Stomach (tissue), 9 donors: Measurements from ENCODE around the gene TMEM203. TPM values are rescaled to one million over a fixed set of nuclear protein-coding genes. Genes with fewer than 3 reads are reported as not detected.

ENCODE experiments used
- DNase-seq, 2 donors: peaks; one replicate each; pipeline versions ENCODE4 v3.0.0 to v3.0.0-alpha.2; 2013 to 2019
- H3K27ac ChIP-seq, 5 donors: fragments of 200-600 bp in 4 of 5; sonication (generic) in 4 of 5; one replicate each; pipeline ENCODE4 v1.5.1; 2013 to 2019; ENCODE audit warnings: mild to moderate bottlenecking in 1 of 5, moderate library complexity in 1 of 5
- H3K27me3 ChIP-seq, 3 donors: fragments of 200-600 bp; sonication (generic); one replicate each; pipeline ENCODE4 v1.5.1; 2017 to 2019; ENCODE audit warnings: mixed run types in 1 of 3
- H3K36me3 ChIP-seq, 4 donors: fragments of 200-600 bp; sonication (generic); 1 replicate in 3 of 4; 2 replicates in 1 of 4; pipeline ENCODE4 v1.5.1; 2016 to 2019
- H3K4me1 ChIP-seq, 4 donors: fragments of 200-600 bp; sonication (generic); one replicate each; pipeline ENCODE4 v1.5.1; 2016 to 2019
- H3K4me3 ChIP-seq, 4 donors: fragments of 200-600 bp; sonication (generic) in 3 of 4; one replicate each; pipeline ENCODE4 v1.5.1; 2016 to 2019; ENCODE audit warnings: mild to moderate bottlenecking in 1 of 4
- H3K9me3 ChIP-seq, 4 donors: fragments of 200-600 bp; sonication (generic); one replicate each; pipeline ENCODE4 v1.5.1; 2016 to 2019
- EP300 ChIP-seq: sonication (generic); formaldehyde crosslinking; IDR thresholded peaks from one replicate; pipeline ENCODE4 v1.6.1; 2017; ENCODE audit warnings: antibody characterized with exemption
- POLR2A ChIP-seq, 4 donors: fragments of 450-650 bp; IDR thresholded peaks; one replicate each; pipeline ENCODE4 v1.6.1; 2016; ENCODE audit warnings: antibody characterized with exemption in 4 of 4, control low read depth in 2 of 4, mild to moderate bottlenecking in 1 of 4, moderate library complexity in 1 of 4
- POLR2AphosphoS5 ChIP-seq, 3 donors: sonication (generic); formaldehyde crosslinking; IDR thresholded peaks; one replicate each; pipeline ENCODE4 v1.6.1; 2016; ENCODE audit warnings: antibody characterized with exemption in 3 of 3
- WGBS, 5 donors: extraction: QIAGEN DNeasy Blood & Tissue Kit in 3 of 5; methylation state at CpG; one replicate each; pipeline versions ENCODE4 v1.1.5 to v1.1.7; 2013 to 2018; 5-methylcytosine and 5-hydroxymethylcytosine counted together
- intact Hi-C: fragments of 100-400 bp; cut with DNase I; formaldehyde crosslinking; loops from one replicate; pipeline ENCODE4 v1.15.1; 2023; ENCODE audit warnings: low total_unique reads
- polyA plus RNA-seq, 3 donors: library from polyadenylated mRNA; stranded (reverse); fragments of 200-250 nt; gene quantifications; one replicate each; pipeline ENCODE4 v1.2.3, GENCODE V29; 2013
- total RNA-seq, 5 donors: library from RNA; depleted of rRNA; stranded (reverse); fragments of >200 nt; gene quantifications; one replicate each; pipeline versions ENCODE4 v1.1.0 to v1.2.3, GENCODE V29; 2014 to 2016
- TF ChIP-seq, protein P1 (sequence below), 7 experiments: fragments of 450-650 bp in 4 of 7; fragments of 200-600 bp in 3 of 7; sonication (generic) in 3 of 7; IDR thresholded peaks; one replicate each; pipeline ENCODE4 v1.5.1; 2016 to 2019; ENCODE audit warnings: antibody characterized with exemption in 7 of 7, control low read depth in 2 of 7, mild to moderate bottlenecking in 1 of 7
- donor health status: healthy with polysubstance abuse.
- donor health status: Bipolar disorder and iron deficiency.
- donor health status: healthy.

Gene TMEM203
- total and polyA plus RNA-seq, 8 donors, result 20.6 to 37.0 (median 29.4) TPM

DNA sequence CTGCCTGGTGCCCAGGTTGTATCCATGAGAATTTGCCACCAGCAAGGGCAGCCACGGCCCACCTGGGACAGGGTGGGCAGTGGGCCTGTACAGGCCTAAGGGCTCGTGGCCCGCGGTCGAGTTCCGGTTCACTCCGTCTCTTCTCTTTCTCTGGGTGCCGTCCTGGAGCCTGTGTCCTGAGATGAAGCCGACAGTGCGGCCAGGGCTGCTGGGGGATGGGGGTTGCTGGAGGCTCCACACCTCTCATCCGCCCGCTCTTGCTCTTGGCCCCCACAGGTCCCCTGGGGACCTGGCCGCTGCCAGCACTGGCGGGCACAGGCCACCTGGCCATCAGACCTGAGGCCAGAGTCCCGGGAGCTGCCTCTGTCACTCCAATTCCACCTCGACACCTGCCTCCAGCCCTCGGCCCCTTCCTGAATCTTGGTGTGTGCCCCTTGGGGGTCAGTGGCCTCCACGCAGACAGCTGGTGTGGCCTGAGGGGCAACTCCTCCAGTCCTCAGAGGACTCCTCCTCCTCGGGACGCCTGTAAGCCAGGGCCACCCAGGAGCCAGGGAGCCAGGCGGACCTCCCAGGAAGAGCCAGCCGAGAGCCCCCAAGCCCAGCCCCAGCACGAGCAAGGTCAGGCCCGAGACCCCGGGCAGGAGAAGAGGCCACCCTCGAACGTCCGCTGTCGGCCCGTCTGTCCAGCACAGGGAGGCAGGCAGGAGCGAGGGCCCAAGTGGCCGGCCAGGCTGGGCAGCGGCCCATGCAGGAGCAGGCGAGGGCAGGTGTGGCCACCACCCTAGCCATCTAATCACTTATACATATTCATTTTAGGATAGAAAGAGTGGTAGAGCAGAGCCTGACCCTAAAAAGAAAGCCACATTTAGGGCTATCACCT is 40.8 kb downstream of the TMEM203 start:
- 74 to 83% (median 80%) methylated on average over 18 to 34 of the region's 34 CpGs for WGBS, 5 donors
- no peak overlapping the region for H3K27ac ChIP-seq
- H3K4me3 ChIP-seq, result no peak overlapping the region
- intact Hi-C loops, result no loop called here
- peaks cover 45 to 100% (median 100%) of the 10 kb centered on the region in 3 donors for H3K27me3 ChIP-seq
- H3K36me3 ChIP-seq, result no peaks in the 10 kb centered on the region
- TF ChIP-seq POLR2AphosphoS5 (IDR thresholded peaks at IDR 0.05) (no peak), EP300 (no peak), POLR2A (IDR thresholded peaks at IDR 0.05) (no peak)
- TF ChIP-seq, protein P1, sequence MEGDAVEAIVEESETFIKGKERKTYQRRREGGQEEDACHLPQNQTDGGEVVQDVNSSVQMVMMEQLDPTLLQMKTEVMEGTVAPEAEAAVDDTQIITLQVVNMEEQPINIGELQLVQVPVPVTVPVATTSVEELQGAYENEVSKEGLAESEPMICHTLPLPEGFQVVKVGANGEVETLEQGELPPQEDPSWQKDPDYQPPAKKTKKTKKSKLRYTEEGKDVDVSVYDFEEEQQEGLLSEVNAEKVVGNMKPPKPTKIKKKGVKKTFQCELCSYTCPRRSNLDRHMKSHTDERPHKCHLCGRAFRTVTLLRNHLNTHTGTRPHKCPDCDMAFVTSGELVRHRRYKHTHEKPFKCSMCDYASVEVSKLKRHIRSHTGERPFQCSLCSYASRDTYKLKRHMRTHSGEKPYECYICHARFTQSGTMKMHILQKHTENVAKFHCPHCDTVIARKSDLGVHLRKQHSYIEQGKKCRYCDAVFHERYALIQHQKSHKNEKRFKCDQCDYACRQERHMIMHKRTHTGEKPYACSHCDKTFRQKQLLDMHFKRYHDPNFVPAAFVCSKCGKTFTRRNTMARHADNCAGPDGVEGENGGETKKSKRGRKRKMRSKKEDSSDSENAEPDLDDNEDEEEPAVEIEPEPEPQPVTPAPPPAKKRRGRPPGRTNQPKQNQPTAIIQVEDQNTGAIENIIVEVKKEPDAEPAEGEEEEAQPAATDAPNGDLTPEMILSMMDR (IDR thresholded peaks at IDR 0.05), result no peak
- H3K4me1 ChIP-seq, result peaks cover 45 to 57% (median 57%) of the 10 kb centered on the region in 4 donors
- H3K9me3 ChIP-seq, result no peaks in the 10 kb centered on the region
- no peak for DNase-seq

- H3K27ac ChIP-seq, result no peak overlapping the region
- H3K36me3 ChIP-seq, result no peaks in the 10 kb centered on the region
- H3K4me3 ChIP-seq, result no peak overlapping the region
- H3K9me3 ChIP-seq, result no peaks in the 10 kb centered on the region
- H3K27me3 ChIP-seq, result peaks cover 45 to 100% (median 100%) of the 10 kb centered on the region in 3 donors
- no peak for TF ChIP-seq POLR2AphosphoS5 (IDR thresholded peaks at IDR 0.05)
- TF ChIP-seq EP300, result no peak
- TF ChIP-seq POLR2A (IDR thresholded peaks at IDR 0.05), result no peak
- TF ChIP-seq, protein P1 (IDR thresholded peaks at IDR 0.05), result no peak
- H3K4me1 ChIP-seq, result peaks cover 37 to 50% (median 49%) of the 10 kb centered on the region in 4 donors
- WGBS, 5 donors, result 76 to 89% (median 87%) methylated on average over 15 to 22 of the region's 22 CpGs
- intact Hi-C loops, result no loop called here
- DNase-seq, result no peak
These were observed 41.6 kb downstream of the TMEM203 start for GRCh38 chr9:137163805-137164204.

GRCh38 chr9:137163365-137163715 is 42.1 kb downstream of the TMEM203 start:
- Histone ChIP-seq H3K9me3 (no peaks in the 10 kb centered on the region), H3K4me1 (peaks cover 32 to 50% (median 44%) of the 10 kb centered on the region in 4 donors), H3K4me3 (peak overlapping the region; percentile 28 to 47 (median 28)), H3K27ac (no peak overlapping the region), H3K27me3 (peaks cover 45 to 100% (median 100%) of the 10 kb centered on the region in 3 donors), H3K36me3 (no peaks in the 10 kb centered on the region)
- TF ChIP-seq EP300, result no peak
- TF ChIP-seq POLR2A (IDR thresholded peaks at IDR 0.05), result no peak
- TF ChIP-seq, protein P1 (IDR thresholded peaks at IDR 0.05), result no peak
- TF ChIP-seq POLR2AphosphoS5 (IDR thresholded peaks at IDR 0.05), result no peak
- no peak for DNase-seq
- intact Hi-C loops, result no loop called here
- 32 to 47% (median 37%) methylated on average over 15 to 26 of the region's 26 CpGs for WGBS, 5 donors

DNA sequence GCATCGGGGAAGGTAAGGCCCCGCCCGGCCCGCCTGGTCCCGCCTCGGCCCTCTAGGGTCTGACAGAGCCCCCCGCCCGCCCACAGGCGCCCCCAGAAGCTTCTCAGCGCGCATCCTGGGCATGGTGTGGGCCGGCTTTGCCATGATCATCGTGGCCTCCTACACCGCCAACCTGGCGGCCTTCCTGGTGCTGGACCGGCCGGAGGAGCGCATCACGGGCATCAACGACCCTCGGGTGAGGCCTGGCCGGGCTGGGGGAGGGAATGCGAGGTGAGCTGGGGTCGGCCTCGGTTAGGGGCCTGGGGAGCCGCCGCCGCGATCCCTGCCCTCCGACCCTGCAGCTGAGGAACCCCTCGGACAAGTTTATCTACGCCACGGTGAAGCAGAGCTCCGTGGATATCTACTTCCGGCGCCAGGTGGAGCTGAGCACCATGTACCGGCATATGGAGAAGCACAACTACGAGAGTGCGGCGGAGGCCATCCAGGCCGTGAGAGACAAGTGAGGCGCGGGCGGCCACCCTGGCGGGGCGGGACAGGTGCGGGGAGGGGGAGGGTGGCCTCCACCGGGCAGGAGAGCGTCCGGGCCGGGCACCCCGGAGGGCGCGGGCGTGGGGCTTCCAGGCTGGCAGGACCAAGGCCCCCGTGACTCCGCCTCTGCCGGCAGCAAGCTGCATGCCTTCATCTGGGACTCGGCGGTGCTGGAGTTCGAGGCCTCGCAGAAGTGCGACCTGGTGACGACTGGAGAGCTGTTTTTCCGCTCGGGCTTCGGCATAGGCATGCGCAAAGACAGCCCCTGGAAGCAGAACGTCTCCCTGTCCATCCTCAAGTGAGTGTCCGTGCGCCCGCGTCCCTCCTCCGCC is 42.7 kb downstream of the TMEM203 start:
- Histone ChIP-seq H3K27ac (no peak overlapping the region), H3K36me3 (no peaks in the 10 kb centered on the region), H3K9me3 (no peaks in the 10 kb centered on the region), H3K4me1 (peaks cover 26 to 44% (median 38%) of the 10 kb centered on the region in 4 donors), H3K4me3 (peak overlapping the region; percentile 28 to 47 (median 28)), H3K27me3 (peaks cover 43 to 100% (median 100%) of the 10 kb centered on the region in 3 donors)
- TF ChIP-seq, protein P1 (IDR thresholded peaks at IDR 0.05), result peak in 3 of 7 experiments; percentile 6 to 40 (median 9)
- TF ChIP-seq POLR2A (IDR thresholded peaks at IDR 0.05), result no peak
- peak; percentile 71 to 73 for DNase-seq
- 6 to 11% (median 7%) methylated on average over 32 to 74 of the region's 74 CpGs for WGBS, 5 donors
- intact Hi-C loops, result no loop called here
